ENCODE measurements around the gene GSTO1. TPM values are rescaled to one million over a fixed set of nuclear protein-coding genes. Genes with fewer than 3 reads are reported as not detected.

Gene GSTO1
- total and polyA plus RNA-seq, 2 experiments from 2014 or later: 52.5 to 182 TPM

DNA sequence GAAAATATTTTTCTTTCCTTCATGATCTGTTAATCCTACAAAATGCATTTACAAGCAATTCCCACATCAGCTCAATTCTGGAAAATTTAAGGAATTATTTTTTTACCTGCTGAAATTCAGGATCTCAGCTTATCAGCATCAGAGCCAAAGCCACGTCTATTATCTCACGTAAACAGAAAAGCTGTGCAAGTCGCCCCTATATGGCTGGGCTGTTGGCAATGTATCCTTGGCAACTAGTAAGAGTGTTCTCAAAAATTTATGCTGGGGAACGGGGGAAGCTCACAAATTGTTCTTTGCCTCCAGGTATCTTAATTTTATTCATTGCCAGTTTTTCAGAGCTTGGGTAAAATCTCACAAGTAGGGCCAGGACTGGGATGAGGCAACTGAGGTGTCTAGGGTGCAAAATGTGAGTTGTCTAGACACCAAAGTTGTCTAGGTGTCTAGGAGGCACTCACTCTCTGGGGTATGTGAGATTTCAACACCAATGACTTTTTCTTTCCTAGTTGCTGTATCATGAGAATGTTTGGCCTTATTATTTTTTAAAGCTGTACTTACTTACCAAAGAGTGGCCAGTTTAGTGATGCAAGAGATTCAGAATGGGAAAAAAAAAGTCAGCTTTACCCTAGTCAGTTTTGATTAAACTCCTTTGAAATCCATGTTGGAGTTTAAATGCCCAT is 19.3 kb downstream of the GSTO1 start:
- Mint-ChIP-seq H3K27ac (no peak overlapping the region), H3K9me3 (no peaks in the 10 kb centered on the region), H3K4me1 (peaks cover 17% of the 10 kb centered on the region; the same call in 2 of the 3 replicates), H3K36me3 (ENCODE audit: low read depth) (0 out of 3 replicates have a peak, but pooled peaks cover 4% of the 10 kb centered on the region), H3K27me3 (ENCODE audit: insufficient read depth, low read depth, poor library complexity) (peaks cover 12% of the 10 kb centered on the region), H3K4me3 (peak overlapping the region; percentile 88; the same call in 2 of the 3 replicates)
- H3K36me3 ChIP-seq (ENCODE audit: insufficient read depth): no peaks in the 10 kb centered on the region
- no peak for TF ChIP-seq POLR2AphosphoS5 (IDR thresholded peaks at IDR 0.05; ENCODE audit: low read depth)
- TF ChIP-seq NANOG (IDR thresholded peaks at IDR 0.05; ENCODE audit: borderline replicate concordance): no peak
- TF ChIP-seq ZNF114 (CRISPR knock-in tag; IDR thresholded peaks at IDR 0.05): no peak
- TF ChIP-seq, protein P1, sequence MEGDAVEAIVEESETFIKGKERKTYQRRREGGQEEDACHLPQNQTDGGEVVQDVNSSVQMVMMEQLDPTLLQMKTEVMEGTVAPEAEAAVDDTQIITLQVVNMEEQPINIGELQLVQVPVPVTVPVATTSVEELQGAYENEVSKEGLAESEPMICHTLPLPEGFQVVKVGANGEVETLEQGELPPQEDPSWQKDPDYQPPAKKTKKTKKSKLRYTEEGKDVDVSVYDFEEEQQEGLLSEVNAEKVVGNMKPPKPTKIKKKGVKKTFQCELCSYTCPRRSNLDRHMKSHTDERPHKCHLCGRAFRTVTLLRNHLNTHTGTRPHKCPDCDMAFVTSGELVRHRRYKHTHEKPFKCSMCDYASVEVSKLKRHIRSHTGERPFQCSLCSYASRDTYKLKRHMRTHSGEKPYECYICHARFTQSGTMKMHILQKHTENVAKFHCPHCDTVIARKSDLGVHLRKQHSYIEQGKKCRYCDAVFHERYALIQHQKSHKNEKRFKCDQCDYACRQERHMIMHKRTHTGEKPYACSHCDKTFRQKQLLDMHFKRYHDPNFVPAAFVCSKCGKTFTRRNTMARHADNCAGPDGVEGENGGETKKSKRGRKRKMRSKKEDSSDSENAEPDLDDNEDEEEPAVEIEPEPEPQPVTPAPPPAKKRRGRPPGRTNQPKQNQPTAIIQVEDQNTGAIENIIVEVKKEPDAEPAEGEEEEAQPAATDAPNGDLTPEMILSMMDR (conservative IDR thresholded peaks at IDR 0.05; ENCODE audit: low read depth in 2 of 2): no peak
- TF ChIP-seq EZH2 (IDR thresholded peaks at IDR 0.05; ENCODE audit: low read depth, unreplicated experiment): no peak
- TF ChIP-seq EZH2phosphoT487 (IDR thresholded peaks at IDR 0.05; ENCODE audit: unreplicated experiment): no peak
- no peak for TF ChIP-seq STAT1 (IDR thresholded peaks at IDR 0.05; ENCODE audit: unreplicated experiment)
- TF ChIP-seq ZNF331 (CRISPR knock-in tag; IDR thresholded peaks at IDR 0.05; ENCODE audit: low read depth): no peak
- no peak for TF ChIP-seq JUNB (IDR thresholded peaks at IDR 0.05; ENCODE audit: unreplicated experiment)
- TF ChIP-seq, protein P2, sequence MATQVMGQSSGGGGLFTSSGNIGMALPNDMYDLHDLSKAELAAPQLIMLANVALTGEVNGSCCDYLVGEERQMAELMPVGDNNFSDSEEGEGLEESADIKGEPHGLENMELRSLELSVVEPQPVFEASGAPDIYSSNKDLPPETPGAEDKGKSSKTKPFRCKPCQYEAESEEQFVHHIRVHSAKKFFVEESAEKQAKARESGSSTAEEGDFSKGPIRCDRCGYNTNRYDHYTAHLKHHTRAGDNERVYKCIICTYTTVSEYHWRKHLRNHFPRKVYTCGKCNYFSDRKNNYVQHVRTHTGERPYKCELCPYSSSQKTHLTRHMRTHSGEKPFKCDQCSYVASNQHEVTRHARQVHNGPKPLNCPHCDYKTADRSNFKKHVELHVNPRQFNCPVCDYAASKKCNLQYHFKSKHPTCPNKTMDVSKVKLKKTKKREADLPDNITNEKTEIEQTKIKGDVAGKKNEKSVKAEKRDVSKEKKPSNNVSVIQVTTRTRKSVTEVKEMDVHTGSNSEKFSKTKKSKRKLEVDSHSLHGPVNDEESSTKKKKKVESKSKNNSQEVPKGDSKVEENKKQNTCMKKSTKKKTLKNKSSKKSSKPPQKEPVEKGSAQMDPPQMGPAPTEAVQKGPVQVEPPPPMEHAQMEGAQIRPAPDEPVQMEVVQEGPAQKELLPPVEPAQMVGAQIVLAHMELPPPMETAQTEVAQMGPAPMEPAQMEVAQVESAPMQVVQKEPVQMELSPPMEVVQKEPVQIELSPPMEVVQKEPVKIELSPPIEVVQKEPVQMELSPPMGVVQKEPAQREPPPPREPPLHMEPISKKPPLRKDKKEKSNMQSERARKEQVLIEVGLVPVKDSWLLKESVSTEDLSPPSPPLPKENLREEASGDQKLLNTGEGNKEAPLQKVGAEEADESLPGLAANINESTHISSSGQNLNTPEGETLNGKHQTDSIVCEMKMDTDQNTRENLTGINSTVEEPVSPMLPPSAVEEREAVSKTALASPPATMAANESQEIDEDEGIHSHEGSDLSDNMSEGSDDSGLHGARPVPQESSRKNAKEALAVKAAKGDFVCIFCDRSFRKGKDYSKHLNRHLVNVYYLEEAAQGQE (IDR thresholded peaks at IDR 0.05; ENCODE audit: unreplicated experiment): no peak
- TF ChIP-seq, protein P3, sequence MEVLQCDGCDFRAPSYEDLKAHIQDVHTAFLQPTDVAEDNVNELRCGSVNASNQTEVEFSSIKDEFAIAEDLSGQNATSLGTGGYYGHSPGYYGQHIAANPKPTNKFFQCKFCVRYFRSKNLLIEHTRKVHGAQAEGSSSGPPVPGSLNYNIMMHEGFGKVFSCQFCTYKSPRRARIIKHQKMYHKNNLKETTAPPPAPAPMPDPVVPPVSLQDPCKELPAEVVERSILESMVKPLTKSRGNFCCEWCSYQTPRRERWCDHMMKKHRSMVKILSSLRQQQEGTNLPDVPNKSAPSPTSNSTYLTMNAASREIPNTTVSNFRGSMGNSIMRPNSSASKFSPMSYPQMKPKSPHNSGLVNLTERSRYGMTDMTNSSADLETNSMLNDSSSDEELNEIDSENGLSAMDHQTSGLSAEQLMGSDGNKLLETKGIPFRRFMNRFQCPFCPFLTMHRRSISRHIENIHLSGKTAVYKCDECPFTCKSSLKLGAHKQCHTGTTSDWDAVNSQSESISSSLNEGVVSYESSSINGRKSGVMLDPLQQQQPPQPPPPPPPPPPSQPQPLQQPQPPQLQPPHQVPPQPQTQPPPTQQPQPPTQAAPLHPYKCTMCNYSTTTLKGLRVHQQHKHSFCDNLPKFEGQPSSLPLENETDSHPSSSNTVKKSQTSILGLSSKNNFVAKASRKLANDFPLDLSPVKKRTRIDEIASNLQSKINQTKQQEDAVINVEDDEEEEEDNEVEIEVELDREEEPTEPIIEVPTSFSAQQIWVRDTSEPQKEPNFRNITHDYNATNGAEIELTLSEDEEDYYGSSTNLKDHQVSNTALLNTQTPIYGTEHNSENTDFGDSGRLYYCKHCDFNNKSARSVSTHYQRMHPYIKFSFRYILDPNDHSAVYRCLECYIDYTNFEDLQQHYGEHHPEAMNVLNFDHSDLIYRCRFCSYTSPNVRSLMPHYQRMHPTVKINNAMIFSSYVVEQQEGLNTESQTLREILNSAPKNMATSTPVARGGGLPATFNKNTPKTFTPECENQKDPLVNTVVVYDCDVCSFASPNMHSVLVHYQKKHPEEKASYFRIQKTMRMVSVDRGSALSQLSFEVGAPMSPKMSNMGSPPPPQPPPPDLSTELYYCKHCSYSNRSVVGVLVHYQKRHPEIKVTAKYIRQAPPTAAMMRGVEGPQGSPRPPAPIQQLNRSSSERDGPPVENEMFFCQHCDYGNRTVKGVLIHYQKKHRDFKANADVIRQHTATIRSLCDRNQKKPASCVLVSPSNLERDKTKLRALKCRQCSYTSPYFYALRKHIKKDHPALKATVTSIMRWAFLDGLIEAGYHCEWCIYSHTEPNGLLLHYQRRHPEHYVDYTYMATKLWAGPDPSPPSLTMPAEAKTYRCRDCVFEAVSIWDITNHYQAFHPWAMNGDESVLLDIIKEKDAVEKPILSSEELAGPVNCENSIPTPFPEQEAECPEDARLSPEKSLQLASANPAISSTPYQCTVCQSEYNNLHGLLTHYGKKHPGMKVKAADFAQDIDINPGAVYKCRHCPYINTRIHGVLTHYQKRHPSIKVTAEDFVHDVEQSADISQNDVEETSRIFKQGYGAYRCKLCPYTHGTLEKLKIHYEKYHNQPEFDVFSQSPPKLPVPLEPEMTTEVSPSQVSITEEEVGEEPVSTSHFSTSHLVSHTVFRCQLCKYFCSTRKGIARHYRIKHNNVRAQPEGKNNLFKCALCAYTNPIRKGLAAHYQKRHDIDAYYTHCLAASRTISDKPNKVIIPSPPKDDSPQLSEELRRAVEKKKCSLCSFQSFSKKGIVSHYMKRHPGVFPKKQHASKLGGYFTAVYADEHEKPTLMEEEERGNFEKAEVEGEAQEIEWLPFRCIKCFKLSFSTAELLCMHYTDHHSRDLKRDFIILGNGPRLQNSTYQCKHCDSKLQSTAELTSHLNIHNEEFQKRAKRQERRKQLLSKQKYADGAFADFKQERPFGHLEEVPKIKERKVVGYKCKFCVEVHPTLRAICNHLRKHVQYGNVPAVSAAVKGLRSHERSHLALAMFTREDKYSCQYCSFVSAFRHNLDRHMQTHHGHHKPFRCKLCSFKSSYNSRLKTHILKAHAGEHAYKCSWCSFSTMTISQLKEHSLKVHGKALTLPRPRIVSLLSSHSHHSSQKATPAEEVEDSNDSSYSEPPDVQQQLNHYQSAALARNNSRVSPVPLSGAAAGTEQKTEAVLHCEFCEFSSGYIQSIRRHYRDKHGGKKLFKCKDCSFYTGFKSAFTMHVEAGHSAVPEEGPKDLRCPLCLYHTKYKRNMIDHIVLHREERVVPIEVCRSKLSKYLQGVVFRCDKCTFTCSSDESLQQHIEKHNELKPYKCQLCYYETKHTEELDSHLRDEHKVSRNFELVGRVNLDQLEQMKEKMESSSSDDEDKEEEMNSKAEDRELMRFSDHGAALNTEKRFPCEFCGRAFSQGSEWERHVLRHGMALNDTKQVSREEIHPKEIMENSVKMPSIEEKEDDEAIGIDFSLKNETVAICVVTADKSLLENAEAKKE (CRISPR knock-in tag; IDR thresholded peaks at IDR 0.05): no peak
- TF ChIP-seq, protein P4, sequence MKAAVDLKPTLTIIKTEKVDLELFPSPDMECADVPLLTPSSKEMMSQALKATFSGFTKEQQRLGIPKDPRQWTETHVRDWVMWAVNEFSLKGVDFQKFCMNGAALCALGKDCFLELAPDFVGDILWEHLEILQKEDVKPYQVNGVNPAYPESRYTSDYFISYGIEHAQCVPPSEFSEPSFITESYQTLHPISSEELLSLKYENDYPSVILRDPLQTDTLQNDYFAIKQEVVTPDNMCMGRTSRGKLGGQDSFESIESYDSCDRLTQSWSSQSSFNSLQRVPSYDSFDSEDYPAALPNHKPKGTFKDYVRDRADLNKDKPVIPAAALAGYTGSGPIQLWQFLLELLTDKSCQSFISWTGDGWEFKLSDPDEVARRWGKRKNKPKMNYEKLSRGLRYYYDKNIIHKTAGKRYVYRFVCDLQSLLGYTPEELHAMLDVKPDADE (IDR thresholded peaks at IDR 0.05): no peak
- no peak for TF ChIP-seq CREB1 (CRISPR knock-in tag; IDR thresholded peaks at IDR 0.05; ENCODE audit: low read depth)
- 0 out of 2 replicates have a peak, but pooled peaks cover 8% of the 10 kb centered on the region for H3K27me3 ChIP-seq (ENCODE audit: insufficient read depth)
- no peaks in the 10 kb centered on the region for H3F3A ChIP-seq (replicated peaks; ENCODE audit: low read depth)
- H3K4me1 ChIP-seq (ENCODE audit: insufficient read depth): peaks cover 17% of the 10 kb centered on the region
- H3K79me2 ChIP-seq (replicated peaks; ENCODE audit: insufficient read depth): peaks cover 16% of the 10 kb centered on the region
- ATAC-seq (no peak), DNase-seq (ENCODE audit: low spot score) (no peak)
- H3K4me2 ChIP-seq: peak overlapping the region; percentile 90
- no peak overlapping the region for H3K27ac ChIP-seq (ENCODE audit: low read depth)
- peak overlapping the region; percentile 82 for H3K4me3 ChIP-seq
- H4K20me1 ChIP-seq (replicated peaks; ENCODE audit: insufficient read depth): no peaks in the 10 kb centered on the region
- H3K9me2 ChIP-seq (ENCODE audit: insufficient read depth): no peaks in the 10 kb centered on the region
- peak overlapping the region; percentile 77; the same call in 1 of the 2 replicates for H2AFZ ChIP-seq

Data from GM23338 (cell line).